Fibroblast of lung (primary cell): ENCODE results near the gene SLC25A18. TPM values are rescaled to one million over a fixed set of nuclear protein-coding genes. Genes with fewer than 3 reads are reported as not detected.

Experiments used
- DNase-seq, 2 donors: peaks; one replicate each; pipeline versions ENCODE4 v3.0.0 to v3.0.0-alpha.2; 2010; ENCODE audit warnings: low read depth in 2 of 2
- H2AFZ ChIP-seq: 2 replicates; pipeline ENCODE4 v1.5.1; 2012; ENCODE audit warnings: low read length, control low read depth, inconsistent platforms
- H3K27ac ChIP-seq: 2 replicates; pipeline ENCODE4 v1.5.1; 2011; ENCODE audit warnings: low read length, control low read depth; ENCODE audit not compliant: insufficient read depth
- H3K27me3 ChIP-seq: 2 replicates; pipeline ENCODE4 v1.5.1; 2011; ENCODE audit warnings: mild to moderate bottlenecking, low read length; ENCODE audit not compliant: control insufficient read depth, insufficient read depth
- H3K36me3 ChIP-seq: 2 replicates; pipeline ENCODE4 v1.5.1; 2011; ENCODE audit warnings: low read length; ENCODE audit not compliant: control insufficient read depth, insufficient read depth
- H3K4me1 ChIP-seq: 2 replicates; pipeline ENCODE4 v1.5.1; 2011; ENCODE audit warnings: low read length; ENCODE audit not compliant: control insufficient read depth, insufficient read depth; ENCODE audit errors: extremely low read depth
- H3K4me2 ChIP-seq: 2 replicates; pipeline ENCODE4 v1.5.1; 2011; ENCODE audit warnings: low read length, control low read depth; ENCODE audit not compliant: insufficient read depth; ENCODE audit errors: extremely low read depth
- H3K4me3 ChIP-seq, 4 experiments: fragments of 200-600 bp in 1 of 4; sonication (generic) in 1 of 4; replicated peaks in 1 of 4; 2 replicates each; pipeline ENCODE4 v1.5.1; 2011 to 2016; ENCODE audit warnings: low read length in 4 of 4, low read depth in 3 of 4, mild to moderate bottlenecking in 3 of 4, control low read depth in 2 of 4, inconsistent platforms in 1 of 4, mixed read lengths in 1 of 4; ENCODE audit not compliant: insufficient read depth in 1 of 4; ENCODE audit errors: control extremely low read depth in 1 of 4
- H3K79me2 ChIP-seq: 2 replicates; pipeline ENCODE4 v1.5.1; 2012; ENCODE audit warnings: mild to moderate bottlenecking, low read length, inconsistent platforms; ENCODE audit not compliant: control insufficient read depth, insufficient read depth
- H3K9ac ChIP-seq: 2 replicates; pipeline ENCODE4 v1.5.1; 2011; ENCODE audit warnings: mild to moderate bottlenecking, low read length, control low read depth; ENCODE audit not compliant: insufficient read depth
- H3K9me3 ChIP-seq: 2 replicates; pipeline ENCODE4 v1.5.1; 2012; ENCODE audit warnings: low read depth, low read length; ENCODE audit not compliant: control insufficient read depth, insufficient read depth
- H4K20me1 ChIP-seq: 2 replicates; pipeline ENCODE4 v1.5.1; 2011; ENCODE audit warnings: low read length; ENCODE audit not compliant: control insufficient read depth, insufficient read depth; ENCODE audit errors: extremely low read depth
- EZH2 ChIP-seq: IDR thresholded peaks from 2 replicates; pipeline ENCODE4 v1.5.1; 2012; ENCODE audit warnings: low read length, control low read depth, mild to moderate bottlenecking; ENCODE audit errors: missing control alignments
- polyA plus RNA-seq, 2 donors: library from polyadenylated mRNA; depleted of rRNA in 1 of 2; stranded (reverse) in 1 of 2; unstranded in 1 of 2; fragments of >200 nt; gene quantifications; 2 replicates each; pipeline ENCODE4 v1.2.1, GENCODE V29; 2011 to 2012; ENCODE audit warnings: missing spikeins in 1 of 2
- total RNA-seq: library from RNA; depleted of rRNA; stranded (reverse); fragments of >200 nt; gene quantifications from 2 replicates; pipeline ENCODE4 v1.2.1, GENCODE V29; 2014
- TF ChIP-seq, protein P1 (sequence below), 2 donors: IDR thresholded peaks in 1 of 2; conservative IDR thresholded peaks in 1 of 2; 1 replicate in 1 of 2; 2 replicates in 1 of 2; pipeline ENCODE4 v1.5.1; 2011 to 2012; ENCODE audit warnings: low read length in 2 of 2, control low read depth in 1 of 2, inconsistent platforms in 1 of 2, low read depth in 1 of 2, mild to moderate bottlenecking in 1 of 2

The SLC25A18 gene
- total and polyA plus RNA-seq, 2 donors (not counting 1 experiment from before 2014, with no cell fraction given), result 0.26 TPM; not detected in 1

DNA sequence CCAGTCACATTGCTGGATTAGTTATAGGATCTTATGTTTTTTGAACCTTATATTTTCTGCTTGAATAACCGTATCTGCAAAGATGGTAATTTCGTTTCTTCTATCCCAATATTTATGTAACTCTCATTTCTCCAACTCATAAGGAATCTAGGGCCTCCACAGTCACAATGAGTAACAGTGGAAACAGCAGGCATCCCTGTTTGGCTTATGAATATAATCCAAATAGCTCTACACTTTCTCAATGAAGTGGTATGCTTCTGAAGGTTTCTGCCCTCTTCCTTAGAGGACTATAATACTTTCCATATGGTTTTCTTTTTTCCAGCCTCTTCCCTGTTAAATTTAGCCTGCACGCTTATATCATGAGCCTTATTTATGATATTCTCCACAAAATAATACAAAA, 48.8 kb downstream of the SLC25A18 start:
- TF ChIP-seq EZH2, result no peak
- TF ChIP-seq, protein P1, sequence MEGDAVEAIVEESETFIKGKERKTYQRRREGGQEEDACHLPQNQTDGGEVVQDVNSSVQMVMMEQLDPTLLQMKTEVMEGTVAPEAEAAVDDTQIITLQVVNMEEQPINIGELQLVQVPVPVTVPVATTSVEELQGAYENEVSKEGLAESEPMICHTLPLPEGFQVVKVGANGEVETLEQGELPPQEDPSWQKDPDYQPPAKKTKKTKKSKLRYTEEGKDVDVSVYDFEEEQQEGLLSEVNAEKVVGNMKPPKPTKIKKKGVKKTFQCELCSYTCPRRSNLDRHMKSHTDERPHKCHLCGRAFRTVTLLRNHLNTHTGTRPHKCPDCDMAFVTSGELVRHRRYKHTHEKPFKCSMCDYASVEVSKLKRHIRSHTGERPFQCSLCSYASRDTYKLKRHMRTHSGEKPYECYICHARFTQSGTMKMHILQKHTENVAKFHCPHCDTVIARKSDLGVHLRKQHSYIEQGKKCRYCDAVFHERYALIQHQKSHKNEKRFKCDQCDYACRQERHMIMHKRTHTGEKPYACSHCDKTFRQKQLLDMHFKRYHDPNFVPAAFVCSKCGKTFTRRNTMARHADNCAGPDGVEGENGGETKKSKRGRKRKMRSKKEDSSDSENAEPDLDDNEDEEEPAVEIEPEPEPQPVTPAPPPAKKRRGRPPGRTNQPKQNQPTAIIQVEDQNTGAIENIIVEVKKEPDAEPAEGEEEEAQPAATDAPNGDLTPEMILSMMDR (conservative IDR thresholded peaks at IDR 0.05 in 1 of 2, IDR thresholded peaks at IDR 0.05 in 1 of 2; ENCODE audit: low read depth in 1 of 2, low read length in 2 of 2), result no peak
- Histone ChIP-seq H3K4me1 (no peaks in the 10 kb centered on the region), H3K36me3 (peaks cover 3% of the 10 kb centered on the region), H2AFZ (no peak overlapping the region), H3K4me2 (no peak overlapping the region), H3K27me3 (no peaks in the 10 kb centered on the region), H3K4me3 (no peak overlapping the region), H3K9ac (no peak overlapping the region), H3K27ac (no peak overlapping the region), H3K79me2 (peaks cover 3% of the 10 kb centered on the region), H3K9me3 (no peaks in the 10 kb centered on the region), H4K20me1 (no peaks in the 10 kb centered on the region)
- no peak for DNase-seq

DNA sequence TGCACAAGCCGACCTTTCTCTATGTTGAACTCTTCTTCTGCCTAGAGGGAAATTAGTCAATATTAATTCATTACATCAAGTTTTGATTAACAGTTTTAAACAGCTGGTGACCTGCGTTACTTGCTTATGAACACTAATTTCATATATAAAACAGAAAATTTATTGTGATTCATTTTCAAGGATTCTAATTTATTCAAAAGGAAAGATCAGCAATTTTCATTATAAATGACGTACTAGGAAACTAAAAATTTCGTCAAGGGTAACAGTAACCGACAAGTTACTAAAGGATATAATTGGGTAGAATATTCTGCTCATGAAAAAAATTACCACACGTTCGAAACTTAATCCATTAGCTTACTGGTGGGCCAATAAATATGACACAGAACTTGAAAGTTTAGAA, 50.0 kb downstream of the SLC25A18 start:
- DNase-seq, result no peak
- Histone ChIP-seq H3K36me3 (peaks cover 3% of the 10 kb centered on the region), H3K9me3 (no peaks in the 10 kb centered on the region), H3K4me2 (no peak overlapping the region), H3K4me1 (no peaks in the 10 kb centered on the region), H4K20me1 (no peaks in the 10 kb centered on the region), H3K27me3 (no peaks in the 10 kb centered on the region), H2AFZ (no peak overlapping the region), H3K79me2 (peaks cover 3% of the 10 kb centered on the region), H3K9ac (no peak overlapping the region), H3K4me3 (no peak overlapping the region), H3K27ac (no peak overlapping the region)
- no peak for TF ChIP-seq EZH2
- TF ChIP-seq, protein P1 (conservative IDR thresholded peaks at IDR 0.05 in 1 of 2, IDR thresholded peaks at IDR 0.05 in 1 of 2; ENCODE audit: low read depth in 1 of 2, low read length in 2 of 2), result no peak

DNA sequence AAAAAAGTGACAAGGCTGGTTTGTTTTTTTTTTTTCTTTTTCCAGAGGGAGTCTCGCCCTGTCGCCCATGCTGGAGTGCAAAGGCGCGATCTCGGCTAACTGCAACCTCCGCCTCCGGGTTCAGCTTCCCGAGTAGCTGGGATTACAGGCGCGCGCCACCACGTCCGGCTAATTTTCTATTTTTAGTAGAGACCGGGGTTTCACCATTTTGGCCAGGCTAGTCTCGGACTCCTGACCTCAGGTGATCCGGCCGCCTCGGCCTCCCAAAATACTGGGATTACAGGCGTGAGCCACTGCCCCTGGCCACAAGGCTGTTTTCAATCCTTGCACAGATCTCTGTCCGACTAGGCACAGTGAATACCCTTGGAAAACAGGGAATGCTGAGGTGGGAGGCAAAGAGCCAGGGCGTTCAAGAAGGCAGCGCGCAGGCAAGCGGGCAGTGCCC, 64.7 kb downstream of the SLC25A18 start:
- H3K4me3 ChIP-seq, result peak overlapping the region; percentile 88 to 100 (median 91)
- no peak for DNase-seq
- no peaks in the 10 kb centered on the region for H3K9me3 ChIP-seq
- peak overlapping the region; percentile 99 for H3K9ac ChIP-seq
- H2AFZ ChIP-seq, result no peak overlapping the region
- TF ChIP-seq, protein P1 (conservative IDR thresholded peaks at IDR 0.05 in 1 of 2, IDR thresholded peaks at IDR 0.05 in 1 of 2; ENCODE audit: low read depth in 1 of 2, low read length in 2 of 2), result no peak
- TF ChIP-seq EZH2, result no peak
- H3K4me2 ChIP-seq, result peak overlapping the region; percentile 34
- H3K27me3 ChIP-seq, result no peaks in the 10 kb centered on the region
- H3K27ac ChIP-seq, result peak overlapping the region; percentile 96
- peaks cover 47% of the 10 kb centered on the region for H3K79me2 ChIP-seq
- no peaks in the 10 kb centered on the region for H4K20me1 ChIP-seq
- no peaks in the 10 kb centered on the region for H3K4me1 ChIP-seq
- H3K36me3 ChIP-seq, result peaks cover 2% of the 10 kb centered on the region
